Lower lobe of right lung (tissue), 2 donors: ENCODE results near the gene ESYT2. TPM values are rescaled to one million over a fixed set of nuclear protein-coding genes. Genes with fewer than 3 reads are reported as not detected.

Source experiments
- ATAC-seq, 2 donors: fragments of 200-7000 bp; cut with Tn5 transposase; one replicate each; pipeline ENCODE4 v1.9.1; 2020 to 2022; ENCODE audit warnings: mild to moderate bottlenecking in 2 of 2, moderate library complexity in 2 of 2
- DNase-seq: peaks from one replicate; pipeline ENCODE4 v3.0.0-alpha.2; 2020
- H3K27ac ChIP-seq: fragments of 200-600 bp; one replicate; pipeline ENCODE4 v1.8.0; 2022
- H3K27me3 ChIP-seq: fragments of 200-600 bp; one replicate; pipeline ENCODE4 v1.8.0; 2022; ENCODE audit warnings: low read depth
- H3K36me3 ChIP-seq: fragments of 200-600 bp; one replicate; pipeline ENCODE4 v1.8.0; 2022; ENCODE audit warnings: mild to moderate bottlenecking
- H3K4me1 ChIP-seq: fragments of 200-600 bp; one replicate; pipeline ENCODE4 v1.8.0; 2022
- H3K4me3 ChIP-seq: fragments of 200-600 bp; one replicate; pipeline ENCODE4 v1.8.0; 2022; ENCODE audit warnings: mild to moderate bottlenecking
- H3K9me3 ChIP-seq: fragments of 200-600 bp; one replicate; pipeline ENCODE4 v1.8.0; 2022
- intact Hi-C: fragments of 100-400 bp; cut with DNase I; formaldehyde crosslinking; loops from one replicate; pipeline ENCODE4 v1.11.0; 2022
- total RNA-seq: library from RNA; stranded (reverse); fragmentation: NEBNext Ultra II Directional; extraction: Animal tissue kit (Norgen Biotek cat#: 25700); gene quantifications from one replicate; pipeline ENCODE4 v1.2.1, GENCODE V29; 2021
- TF ChIP-seq, protein P1 (sequence below): fragments of 200-600 bp; IDR thresholded peaks from one replicate; pipeline ENCODE4 v1.8.0; 2022; ENCODE audit warnings: antibody characterized with exemption, mild to moderate bottlenecking
- donor health status: DM: no; HTN: yes; CAD: no; lungs with severe emphysema.

ESYT2 gene
- total RNA-seq, 1 donor from 2014 or later, result 55.5 TPM

DNA sequence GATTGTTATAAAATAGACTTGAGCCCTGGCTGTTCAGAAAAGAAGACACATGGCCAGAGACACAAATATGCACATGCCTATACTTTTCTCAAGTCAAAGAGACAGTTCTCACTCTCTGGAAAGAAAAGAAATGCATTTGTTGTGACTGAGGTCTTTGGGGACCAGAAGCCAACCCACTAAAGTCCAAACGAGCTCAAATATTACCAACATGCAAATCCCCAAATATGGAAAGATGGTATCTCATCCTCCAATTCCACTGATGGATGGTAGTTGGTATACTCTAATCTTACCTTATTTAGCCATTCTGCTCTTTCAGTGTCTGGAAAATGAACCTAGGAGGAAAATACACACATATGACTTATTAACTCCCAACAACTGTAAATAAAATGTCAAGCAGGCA lies 30.6 kb downstream of the ESYT2 start:
- ATAC-seq (no peak), DNase-seq (no peak)
- H3K4me3 ChIP-seq, result no peak overlapping the region
- TF ChIP-seq, protein P1, sequence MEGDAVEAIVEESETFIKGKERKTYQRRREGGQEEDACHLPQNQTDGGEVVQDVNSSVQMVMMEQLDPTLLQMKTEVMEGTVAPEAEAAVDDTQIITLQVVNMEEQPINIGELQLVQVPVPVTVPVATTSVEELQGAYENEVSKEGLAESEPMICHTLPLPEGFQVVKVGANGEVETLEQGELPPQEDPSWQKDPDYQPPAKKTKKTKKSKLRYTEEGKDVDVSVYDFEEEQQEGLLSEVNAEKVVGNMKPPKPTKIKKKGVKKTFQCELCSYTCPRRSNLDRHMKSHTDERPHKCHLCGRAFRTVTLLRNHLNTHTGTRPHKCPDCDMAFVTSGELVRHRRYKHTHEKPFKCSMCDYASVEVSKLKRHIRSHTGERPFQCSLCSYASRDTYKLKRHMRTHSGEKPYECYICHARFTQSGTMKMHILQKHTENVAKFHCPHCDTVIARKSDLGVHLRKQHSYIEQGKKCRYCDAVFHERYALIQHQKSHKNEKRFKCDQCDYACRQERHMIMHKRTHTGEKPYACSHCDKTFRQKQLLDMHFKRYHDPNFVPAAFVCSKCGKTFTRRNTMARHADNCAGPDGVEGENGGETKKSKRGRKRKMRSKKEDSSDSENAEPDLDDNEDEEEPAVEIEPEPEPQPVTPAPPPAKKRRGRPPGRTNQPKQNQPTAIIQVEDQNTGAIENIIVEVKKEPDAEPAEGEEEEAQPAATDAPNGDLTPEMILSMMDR, result no peak
- H3K9me3 ChIP-seq, result no peaks in the 10 kb centered on the region
- H3K27ac ChIP-seq, result no peak overlapping the region
- H3K36me3 ChIP-seq, result peaks cover 41% of the 10 kb centered on the region
- intact Hi-C loops, result no loop called here
- H3K4me1 ChIP-seq, result peaks cover 8% of the 10 kb centered on the region
- no peaks in the 10 kb centered on the region for H3K27me3 ChIP-seq

DNA sequence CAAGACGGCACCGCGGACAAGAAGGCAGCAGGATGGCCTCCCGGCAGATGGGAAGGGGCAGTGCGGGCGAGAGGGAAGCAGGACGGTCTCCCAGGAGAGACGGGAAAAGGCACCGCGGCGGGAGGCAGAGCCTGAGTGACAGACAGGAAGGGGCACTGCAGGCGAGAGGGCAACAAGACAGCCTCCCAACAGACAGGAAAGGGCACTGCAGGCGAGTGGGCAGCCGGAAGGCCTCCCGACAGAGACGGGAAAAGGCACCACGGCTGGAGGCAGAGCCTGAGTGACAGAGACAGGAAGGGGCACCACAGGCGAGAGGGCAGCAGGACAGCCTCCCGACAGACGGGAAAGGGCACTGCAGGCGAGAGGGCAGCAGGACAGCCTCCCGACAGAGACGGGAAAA lies 32.6 kb downstream of the ESYT2 start:
- peaks cover 60% of the 10 kb centered on the region for H3K36me3 ChIP-seq
- H3K27me3 ChIP-seq, result no peaks in the 10 kb centered on the region

DNA sequence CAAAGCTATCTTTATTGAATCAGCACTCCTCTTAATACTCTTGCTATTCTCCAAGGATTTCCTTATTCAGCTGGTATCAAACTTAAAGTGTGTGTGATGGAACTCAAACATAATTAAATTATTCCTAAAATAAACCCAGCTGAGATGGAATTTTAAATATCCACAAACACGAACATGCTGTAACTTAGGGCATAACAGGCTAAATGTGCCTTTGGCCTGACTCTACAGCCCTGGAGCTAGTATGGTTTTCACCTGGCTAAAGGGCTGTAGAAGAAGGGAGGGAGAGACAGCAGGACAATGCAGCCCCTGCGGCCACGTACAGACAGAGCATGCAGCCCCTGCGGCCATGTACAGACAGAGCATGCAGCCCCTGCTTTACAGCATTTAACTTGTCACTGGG lies 34.0 kb downstream of the ESYT2 start:
- Histone ChIP-seq H3K27me3 (no peaks in the 10 kb centered on the region), H3K36me3 (peaks cover 74% of the 10 kb centered on the region), H3K4me3 (no peak overlapping the region), H3K9me3 (no peaks in the 10 kb centered on the region), H3K4me1 (no peaks in the 10 kb centered on the region), H3K27ac (no peak overlapping the region)
- DNase-seq, result no peak
- TF ChIP-seq, protein P1, result no peak
- intact Hi-C loops, result no loop called here
- no peak for ATAC-seq

More for the DNA sequence above, 32.6 kb downstream of the ESYT2 start:
- intact Hi-C loops, result no loop called here
- H3K4me1 ChIP-seq, result no peaks in the 10 kb centered on the region
- no peak overlapping the region for H3K4me3 ChIP-seq
- H3K27ac ChIP-seq, result no peak overlapping the region
- TF ChIP-seq, protein P1, result no peak
- no peak for ATAC-seq
- no peaks in the 10 kb centered on the region for H3K9me3 ChIP-seq
- no peak for DNase-seq

DNA sequence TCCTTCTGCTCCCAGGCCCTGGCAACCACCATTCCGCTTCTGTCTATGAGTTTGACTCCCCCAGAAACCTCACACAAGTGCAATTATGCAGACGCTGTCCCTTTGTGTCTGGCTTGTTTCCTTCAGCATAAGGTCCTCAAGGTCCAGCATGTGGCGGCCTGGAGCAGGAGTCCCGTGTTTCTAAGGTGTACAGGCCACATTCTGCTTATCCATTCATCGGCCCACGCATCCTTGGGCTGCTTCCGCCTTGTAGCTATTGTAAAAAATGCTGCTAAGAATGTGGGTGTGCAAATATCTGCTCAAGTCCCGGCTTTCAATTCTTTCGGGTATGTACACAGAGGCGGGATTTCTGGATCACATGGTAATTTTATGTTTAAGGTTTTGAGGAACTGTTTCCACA lies 38.2 kb downstream of the ESYT2 start:
- peaks cover 85% of the 10 kb centered on the region for H3K36me3 ChIP-seq
- DNase-seq (no peak), ATAC-seq (peak; percentile 54 to 64)
- no peak overlapping the region for H3K27ac ChIP-seq
- TF ChIP-seq, protein P1, result no peak
- H3K4me3 ChIP-seq, result no peak overlapping the region
- intact Hi-C loops, result no loop called here
- H3K4me1 ChIP-seq, result no peaks in the 10 kb centered on the region
- no peaks in the 10 kb centered on the region for H3K27me3 ChIP-seq
- H3K9me3 ChIP-seq, result no peaks in the 10 kb centered on the region

DNA sequence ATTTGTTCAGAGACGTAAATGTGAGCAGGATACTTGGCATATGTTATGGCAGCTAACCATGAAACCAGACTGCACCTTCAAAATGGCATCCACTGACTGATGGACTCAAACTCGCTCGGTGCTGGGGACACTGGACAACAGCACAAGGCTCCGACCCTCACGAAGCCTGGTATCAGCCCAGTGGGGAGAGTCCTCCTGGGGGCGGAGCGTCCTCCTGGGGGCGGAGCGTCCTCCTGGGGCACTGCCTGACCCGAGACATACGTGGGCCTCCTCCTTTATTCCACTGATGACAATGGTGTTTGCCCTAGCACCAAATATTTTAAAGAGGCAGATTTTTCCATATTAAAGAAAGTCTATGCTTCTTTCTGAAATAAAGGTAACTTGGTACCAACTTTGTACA lies 39.5 kb downstream of the ESYT2 start:
- Histone ChIP-seq H3K27ac (no peak overlapping the region), H3K4me1 (peaks cover 4% of the 10 kb centered on the region), H3K4me3 (no peak overlapping the region), H3K27me3 (no peaks in the 10 kb centered on the region), H3K36me3 (peaks cover 77% of the 10 kb centered on the region), H3K9me3 (no peaks in the 10 kb centered on the region)
- peak in 1 of 2 donors; percentile 53 for ATAC-seq
- DNase-seq, result no peak
- intact Hi-C loops, result no loop called here
- TF ChIP-seq, protein P1, result no peak

DNA sequence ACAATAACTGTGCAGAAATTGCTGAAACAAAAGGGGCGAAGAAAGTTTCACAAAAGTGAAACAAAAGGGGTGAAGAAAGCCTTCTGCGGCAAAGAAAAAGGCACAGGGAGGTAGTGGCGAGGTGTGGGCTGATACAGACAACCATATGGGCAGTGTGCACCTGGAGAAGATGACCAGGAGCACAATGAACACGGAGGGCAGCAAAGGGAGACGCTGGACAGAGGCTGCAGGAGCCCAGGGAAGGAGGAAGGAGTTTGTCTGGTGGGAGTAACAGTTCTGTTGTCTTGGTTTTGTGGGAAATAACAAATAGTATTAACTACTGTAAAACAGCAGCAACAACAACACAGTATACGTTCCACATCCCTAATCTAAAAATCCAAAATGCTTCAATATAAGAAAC lies 42.4 kb downstream of the ESYT2 start:
- no peak for ATAC-seq
- peaks cover 19% of the 10 kb centered on the region for H3K4me1 ChIP-seq
- H3K27ac ChIP-seq, result no peak overlapping the region
- no peak for DNase-seq
- H3K9me3 ChIP-seq, result no peaks in the 10 kb centered on the region
- no peaks in the 10 kb centered on the region for H3K27me3 ChIP-seq
- intact Hi-C loops, result no loop called here
- peaks cover 68% of the 10 kb centered on the region for H3K36me3 ChIP-seq
- TF ChIP-seq, protein P1, result no peak
- no peak overlapping the region for H3K4me3 ChIP-seq
